ENCODE results near the gene KLHDC3.
A peak's percentile ranks its signal among the peaks of the same experiment; 100 is the strongest.

KLHDC3 gene

GRCh38 chr6:43013843-43014433, at the start of gene KLHDC3, which contains the start of gene MEA1:
Gene KLHDC3 (plus strand): TSS chr6:43014249. CDS start chr6:43017193, 2,944 bp downstream.
Gene MEA1 (minus strand): TSS chr6:43013946. CDS start chr6:43013813, 133 bp downstream.
- DNase-seq = peak; percentile 90

- no peak for DNase-seq
Measured at GRCh38 chr6:42966571-42966970, 47.5 kb upstream of the KLHDC3 start.

- no peak for DNase-seq
Measured at GRCh38 chr6:42967228-42967627, 46.8 kb upstream of the KLHDC3 start.

GRCh38 chr6:42968126-42968701, 45.8 kb upstream of the KLHDC3 start:
- DNase-seq = no peak

- no peak for DNase-seq
Measured at GRCh38 chr6:42968783-42969182, 45.3 kb upstream of the KLHDC3 start.

GRCh38 chr6:42969431-42969830, 44.6 kb upstream of the KLHDC3 start:
- DNase-seq = no peak

- DNase-seq = no peak
Measured at GRCh38 chr6:42969934-42970333, 44.1 kb upstream of the KLHDC3 start.

GRCh38 chr6:42970871-42971612, 43.0 kb upstream of the KLHDC3 start:
- no peak for DNase-seq

- DNase-seq = no peak
Measured at GRCh38 chr6:42971746-42972327, 42.2 kb upstream of the KLHDC3 start.

- DNase-seq = no peak
Measured at GRCh38 chr6:42973926-42974325, 40.1 kb upstream of the KLHDC3 start.

- no peak for DNase-seq
Measured at GRCh38 chr6:42974919-42975505, 39.0 kb upstream of the KLHDC3 start.

- no peak for DNase-seq
Measured at GRCh38 chr6:42978487-42978838, 35.6 kb upstream of the KLHDC3 start.

GRCh38 chr6:42978839-42979522, 35.1 kb upstream of the KLHDC3 start, which contains the start of gene PEX6:
Gene PEX6 (minus strand): TSS chr6:42979181. CDS start chr6:42979150, 31 bp downstream.
- DNase-seq = peak; percentile 56

- DNase-seq = no peak
Measured at GRCh38 chr6:42979523-42980177, 34.4 kb upstream of the KLHDC3 start.

GRCh38 chr6:42981836-42982235, 32.2 kb upstream of the KLHDC3 start:
- DNase-seq = no peak

GRCh38 chr6:42984001-42984923, 29.8 kb upstream of the KLHDC3 start, which contains the start of gene PPP2R5D:
Gene PPP2R5D (plus strand): TSS chr6:42984570. CDS start chr6:42984678, 108 bp downstream.
- DNase-seq = peak; percentile 90

GRCh38 chr6:42984924-42985475, 29.0 kb upstream of the KLHDC3 start:
- DNase-seq = no peak

- no peak for DNase-seq
Measured at GRCh38 chr6:42987533-42988451, 26.3 kb upstream of the KLHDC3 start.

GRCh38 chr6:42988486-42989020, 25.5 kb upstream of the KLHDC3 start:
- no peak for DNase-seq
